ENCODE measurements around the gene ADAM12. TPM values are rescaled to one million over a fixed set of nuclear protein-coding genes. Genes with fewer than 3 reads are reported as not detected.

ADAM12 gene
- total RNA-seq, 2 donors from 2014 or later: under 0.01 to 0.52 TPM

DNA sequence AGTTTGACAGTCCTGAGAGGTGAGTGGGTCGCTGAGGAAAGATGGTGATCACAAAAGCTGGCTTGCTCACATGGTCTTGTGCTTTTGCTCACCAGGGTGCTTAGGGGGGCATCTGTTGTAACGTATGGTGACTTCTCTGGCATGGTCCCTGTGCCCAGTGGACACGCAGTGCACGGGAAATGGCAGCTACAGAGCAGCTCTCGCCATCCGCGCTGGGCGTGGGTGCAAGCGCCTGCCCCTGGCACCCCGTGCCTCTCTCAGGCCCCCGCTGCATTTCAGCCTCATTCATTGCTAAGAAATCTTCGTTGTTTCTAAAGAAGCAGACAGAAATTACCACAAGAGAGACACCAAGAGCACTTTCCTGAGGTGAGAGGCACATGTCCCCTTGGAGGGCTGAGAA lies 390.7 kb downstream of the ADAM12 start:
- ATAC-seq (no peak), DNase-seq (no peak)
- intact Hi-C loops (cut with DNase I): no loop called here
- TF ChIP-seq, protein P1, sequence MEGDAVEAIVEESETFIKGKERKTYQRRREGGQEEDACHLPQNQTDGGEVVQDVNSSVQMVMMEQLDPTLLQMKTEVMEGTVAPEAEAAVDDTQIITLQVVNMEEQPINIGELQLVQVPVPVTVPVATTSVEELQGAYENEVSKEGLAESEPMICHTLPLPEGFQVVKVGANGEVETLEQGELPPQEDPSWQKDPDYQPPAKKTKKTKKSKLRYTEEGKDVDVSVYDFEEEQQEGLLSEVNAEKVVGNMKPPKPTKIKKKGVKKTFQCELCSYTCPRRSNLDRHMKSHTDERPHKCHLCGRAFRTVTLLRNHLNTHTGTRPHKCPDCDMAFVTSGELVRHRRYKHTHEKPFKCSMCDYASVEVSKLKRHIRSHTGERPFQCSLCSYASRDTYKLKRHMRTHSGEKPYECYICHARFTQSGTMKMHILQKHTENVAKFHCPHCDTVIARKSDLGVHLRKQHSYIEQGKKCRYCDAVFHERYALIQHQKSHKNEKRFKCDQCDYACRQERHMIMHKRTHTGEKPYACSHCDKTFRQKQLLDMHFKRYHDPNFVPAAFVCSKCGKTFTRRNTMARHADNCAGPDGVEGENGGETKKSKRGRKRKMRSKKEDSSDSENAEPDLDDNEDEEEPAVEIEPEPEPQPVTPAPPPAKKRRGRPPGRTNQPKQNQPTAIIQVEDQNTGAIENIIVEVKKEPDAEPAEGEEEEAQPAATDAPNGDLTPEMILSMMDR (IDR thresholded peaks at IDR 0.05): no peak
- no peak for TF ChIP-seq POLR2A (IDR thresholded peaks at IDR 0.05)
- Histone ChIP-seq H3K4me3 (no peak overlapping the region), H3K27ac (no peak overlapping the region), H3K9me3 (no peaks in the 10 kb centered on the region), H3K4me1 (no peaks in the 10 kb centered on the region), H3K36me3 (replicated peaks in 1 of 2; ENCODE audit: insufficient read depth in 1 of 2, low read depth in 2 of 2) (no peaks in the 10 kb centered on the region), H3K27me3 (no peaks in the 10 kb centered on the region)
- 93 to 95% methylated on average over 12 of the region's 12 CpGs for WGBS, 2 donors

DNA sequence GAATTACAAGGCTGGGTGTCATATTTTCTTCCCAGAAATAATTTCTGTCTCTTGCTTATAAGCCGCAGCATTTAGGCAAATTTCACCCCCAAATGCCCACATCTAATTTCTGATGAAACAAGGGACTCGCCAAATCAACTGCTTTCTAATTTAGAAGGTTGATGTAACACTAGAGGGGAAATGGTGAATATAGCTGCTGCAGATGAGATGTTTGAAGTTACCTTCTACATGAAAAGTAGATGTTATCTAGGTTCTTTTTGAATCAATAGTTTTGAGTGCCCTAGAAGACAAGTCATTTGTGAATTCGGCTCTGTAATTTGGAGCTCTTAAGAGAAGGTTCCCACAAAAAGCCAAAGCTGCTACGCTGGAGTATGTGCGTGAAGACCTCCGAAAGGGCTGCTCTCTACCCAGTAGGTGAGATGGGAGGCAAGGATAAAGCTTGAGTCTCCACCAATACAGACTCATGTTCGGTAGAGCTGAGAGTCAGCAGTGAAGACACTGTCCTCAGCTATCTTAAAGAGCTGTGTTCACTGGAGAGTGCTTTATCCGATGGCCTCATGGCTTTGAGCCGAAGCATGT lies 392.5 kb downstream of the ADAM12 start:
- H3K36me3 ChIP-seq (replicated peaks in 1 of 2; ENCODE audit: insufficient read depth in 1 of 2, low read depth in 2 of 2): no peaks in the 10 kb centered on the region
- no peaks in the 10 kb centered on the region for H3K9me3 ChIP-seq
- H3K4me1 ChIP-seq: no peaks in the 10 kb centered on the region
- ATAC-seq (no peak), DNase-seq (no peak)
- intact Hi-C loops (cut with DNase I): no loop called here
- H3K27ac ChIP-seq: no peak overlapping the region
- H3K4me3 ChIP-seq: no peak overlapping the region
- WGBS, 2 donors: 91% methylated on average over 9 of the region's 9 CpGs
- no peaks in the 10 kb centered on the region for H3K27me3 ChIP-seq
- no peak for TF ChIP-seq POLR2A (IDR thresholded peaks at IDR 0.05)
- TF ChIP-seq, protein P1 (IDR thresholded peaks at IDR 0.05): no peak

DNA sequence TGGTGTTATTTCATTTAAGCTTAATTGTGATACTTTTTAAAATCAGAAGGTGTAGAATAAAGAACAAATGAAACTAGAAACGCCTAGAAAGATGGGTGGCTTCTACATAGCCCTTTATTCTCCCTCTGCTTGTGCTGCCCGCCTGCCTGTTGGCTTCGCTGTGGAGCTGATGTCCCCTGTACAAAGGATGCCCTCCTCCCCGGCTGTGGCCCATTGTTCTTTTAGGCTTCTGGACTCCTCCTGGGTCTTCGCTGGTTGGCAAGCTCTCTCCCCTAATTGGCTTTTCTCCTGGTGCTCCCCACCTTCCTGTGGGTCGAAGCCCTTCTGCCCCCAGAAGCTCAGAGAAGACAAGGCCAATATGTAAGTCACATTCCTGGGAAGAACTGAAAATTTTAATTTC lies 393.7 kb downstream of the ADAM12 start:
- no peaks in the 10 kb centered on the region for H3K9me3 ChIP-seq
- no peaks in the 10 kb centered on the region for H3K4me1 ChIP-seq
- ATAC-seq (no peak), DNase-seq (no peak)
- H3K27me3 ChIP-seq: no peaks in the 10 kb centered on the region
- WGBS, 2 donors: 89 to 92% methylated on average over 6 of the region's 6 CpGs
- H3K27ac ChIP-seq: no peak overlapping the region
- no peaks in the 10 kb centered on the region for H3K36me3 ChIP-seq (replicated peaks in 1 of 2; ENCODE audit: insufficient read depth in 1 of 2, low read depth in 2 of 2)
- H3K4me3 ChIP-seq: no peak overlapping the region
- intact Hi-C loops (cut with DNase I): no loop called here
- TF ChIP-seq, protein P1 (IDR thresholded peaks at IDR 0.05): no peak
- no peak for TF ChIP-seq POLR2A (IDR thresholded peaks at IDR 0.05)

DNA sequence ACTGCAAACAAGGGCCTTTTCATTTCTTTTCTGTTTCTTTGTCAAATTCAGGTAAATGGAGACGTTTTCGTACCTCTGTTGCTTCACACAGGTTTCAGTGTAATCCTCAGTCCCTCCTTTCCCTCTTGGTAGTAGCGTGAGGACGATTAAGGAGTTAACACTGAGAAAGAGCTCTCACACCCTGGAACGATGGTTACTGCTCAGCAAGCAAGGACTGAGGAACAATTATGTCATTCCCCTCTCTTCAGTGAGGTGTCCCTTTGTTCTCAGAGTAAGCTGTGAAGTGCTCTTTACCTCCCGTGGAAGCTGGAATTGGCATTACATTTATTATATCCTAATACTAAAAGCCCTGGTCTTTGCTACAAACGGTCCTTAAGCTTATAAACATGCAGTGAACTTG lies 396.0 kb downstream of the ADAM12 start:
- intact Hi-C loops (cut with DNase I): no loop called here
- Histone ChIP-seq H3K9me3 (no peaks in the 10 kb centered on the region), H3K4me1 (no peaks in the 10 kb centered on the region), H3K4me3 (no peak overlapping the region), H3K27ac (no peak overlapping the region), H3K27me3 (no peaks in the 10 kb centered on the region), H3K36me3 (replicated peaks in 1 of 2; ENCODE audit: insufficient read depth in 1 of 2, low read depth in 2 of 2) (no peaks in the 10 kb centered on the region)
- TF ChIP-seq, protein P1 (IDR thresholded peaks at IDR 0.05): no peak
- no peak for TF ChIP-seq POLR2A (IDR thresholded peaks at IDR 0.05)
- 71 to 76% methylated on average over 7 of the region's 7 CpGs for WGBS, 2 donors
- DNase-seq: no peak
- ATAC-seq: no peak

DNA sequence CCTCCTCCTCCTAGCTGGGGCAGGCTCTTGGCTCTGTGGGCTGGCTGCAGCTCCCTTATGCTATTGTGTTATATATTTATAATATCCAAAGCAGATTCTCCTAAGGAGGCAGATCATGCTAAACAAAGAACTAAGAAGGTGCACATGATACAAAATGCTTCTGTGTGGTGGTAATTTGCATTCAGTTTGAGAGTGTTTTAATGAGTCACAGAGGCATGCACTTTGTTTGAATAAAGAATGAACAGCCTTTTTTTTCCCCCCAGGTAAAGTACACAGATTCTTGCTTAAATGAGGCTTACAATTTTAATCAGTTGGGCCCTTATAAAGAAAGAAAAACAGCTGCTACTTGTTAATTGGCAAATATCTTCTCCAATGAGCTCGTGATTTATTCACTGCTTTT lies 396.9 kb downstream of the ADAM12 start:
- H3K27me3 ChIP-seq: no peaks in the 10 kb centered on the region
- H3K4me1 ChIP-seq: no peaks in the 10 kb centered on the region
- ATAC-seq: no peak
- TF ChIP-seq POLR2A (IDR thresholded peaks at IDR 0.05): no peak
- TF ChIP-seq, protein P1 (IDR thresholded peaks at IDR 0.05): no peak
- H3K36me3 ChIP-seq (replicated peaks in 1 of 2; ENCODE audit: insufficient read depth in 1 of 2, low read depth in 2 of 2): no peaks in the 10 kb centered on the region
- no peak for DNase-seq
- H3K27ac ChIP-seq: no peak overlapping the region
- H3K9me3 ChIP-seq: no peaks in the 10 kb centered on the region
- no peak overlapping the region for H3K4me3 ChIP-seq
- WGBS, 2 donors: 58 to 89% methylated on average over 1 of the region's 1 CpG
- intact Hi-C loops (cut with DNase I): no loop called here
